Caco-2 (cell line): ENCODE data around the gene PRSS22. TPM values are rescaled to one million over a fixed set of nuclear protein-coding genes. Genes with fewer than 3 reads are reported as not detected.

Source experiments
- BruUV-seq: library from RNA; stranded (reverse); fragments of 400-500 nt; replicated peaks from 2 replicates; lab custom pipeline; 2021; lab: Mats Ljungman, UMichigan
- CTCF ChIA-PET: fragments of 300-600 bp; sonication (Branson Sonifier 250); formaldehyde crosslinking; loops from one replicate; lab custom pipeline; 2022; ENCODE audit warnings: antibody characterized with exemption; lab: Charles Lee
- POLR2A ChIA-PET: fragments of 300-600 bp; sonication (Branson Sonifier 250); formaldehyde crosslinking; loops from one replicate; lab custom pipeline; 2022; ENCODE audit warnings: antibody characterized with exemption; lab: Charles Lee
- DNase-seq, 2 experiments: peaks; one replicate each; pipeline versions ENCODE4 v3.0.0 to v3.0.0-alpha.2; 2020 to 2022
- H3K27me3 ChIP-seq: replicated peaks from 2 replicates; pipeline ENCODE4 v1.6.0; 2011; ENCODE audit warnings: low read length; ENCODE audit not compliant: control insufficient read depth, insufficient read depth
- H3K36me3 ChIP-seq: 2 replicates; pipeline ENCODE4 v1.5.1; 2011; ENCODE audit warnings: low read length; ENCODE audit not compliant: control insufficient read depth, insufficient read depth
- H3K4me1 ChIP-seq: fragments of 250-450 bp; sonication (Bioruptor Pico); 2 replicates; pipeline ENCODE4 v1.5.1; 2020; ENCODE audit warnings: mild to moderate bottlenecking
- H3K4me3 ChIP-seq: 2 replicates; pipeline ENCODE4 v1.5.1; 2011; ENCODE audit warnings: low read depth, mild to moderate bottlenecking, control low read depth, low read length
- H3K9me3 ChIP-seq: fragments of 250-450 bp; sonication (Bioruptor Pico); 2 replicates; pipeline ENCODE4 v1.5.1; 2020; ENCODE audit warnings: mild to moderate bottlenecking, moderate library complexity
- H3K27ac Mint-ChIP-seq: one replicate; pipeline ENCODE4 v1.8.0; 2022; ENCODE audit warnings: mixed read lengths; ENCODE audit not compliant: unreplicated experiment
- H3K27me3 Mint-ChIP-seq: one replicate; pipeline ENCODE4 v1.8.0; 2022; ENCODE audit warnings: mixed read lengths; ENCODE audit not compliant: insufficient read depth, unreplicated experiment
- H3K36me3 Mint-ChIP-seq: one replicate; pipeline ENCODE4 v1.8.0; 2022; ENCODE audit warnings: mild to moderate bottlenecking, mixed read lengths; ENCODE audit not compliant: insufficient read depth, unreplicated experiment
- H3K4me1 Mint-ChIP-seq: one replicate; pipeline ENCODE4 v1.8.0; 2022; ENCODE audit warnings: low read depth, mixed read lengths; ENCODE audit not compliant: unreplicated experiment
- H3K4me3 Mint-ChIP-seq: one replicate; pipeline ENCODE4 v1.8.0; 2022; ENCODE audit warnings: mild to moderate bottlenecking, moderate library complexity, mixed read lengths; ENCODE audit not compliant: unreplicated experiment
- H3K9me3 Mint-ChIP-seq: one replicate; pipeline ENCODE4 v1.8.0; 2022; ENCODE audit warnings: mixed read lengths; ENCODE audit not compliant: unreplicated experiment
- CTCF ChIP-seq, 2 experiments: fragments of 200-600 bp in 1 of 2; IDR thresholded peaks; 1 replicate in 1 of 2; 2 replicates in 1 of 2; pipeline versions ENCODE4 v1.5.1 to v1.8.0; 2011 to 2022; ENCODE audit warnings: antibody characterized with exemption in 1 of 2, control low read depth in 1 of 2, inconsistent platforms in 1 of 2, low read depth in 1 of 2, low read length in 1 of 2, mild to moderate bottlenecking in 1 of 2, moderate library complexity in 1 of 2; ENCODE audit not compliant: insufficient read depth in 1 of 2, severe bottlenecking in 1 of 2, unreplicated experiment in 1 of 2
- intact Hi-C: fragments of 100-400 bp; cut with micrococcal nuclease; formaldehyde crosslinking; loops from one replicate; pipeline ENCODE4 v1.10.0; 2022; ENCODE audit not compliant: unreplicated experiment
- total RNA-seq: library from RNA; stranded (reverse); gene quantifications from 2 replicates; pipeline ENCODE4 v1.2.3, GENCODE V29; 2022

PRSS22 gene
- total RNA-seq, 1 experiment from 2014 or later = 131 TPM

GRCh38 chr16:2884041-2884451 is 26.1 kb upstream of the PRSS22 start:
- peak overlapping the region; percentile 73 for H3K4me3 ChIP-seq
- Mint-ChIP-seq H3K36me3 (no peaks in the 10 kb centered on the region), H3K9me3 (peaks cover 8% of the 10 kb centered on the region), H3K27me3 (no peaks in the 10 kb centered on the region), H3K27ac (no peak overlapping the region), H3K4me1 (no peaks in the 10 kb centered on the region), H3K4me3 (peak overlapping the region; percentile 80)
- H3K4me1 ChIP-seq = no peaks in the 10 kb centered on the region
- no TSS peak for BruUV-seq
- ChIA-PET CTCF (interaction anchor here (0.6 to 2.6 kb wide), 4 partner anchors 23 to 1406 kb away, joined by 3 to 16 read pairs (median 6); no protein-coding TSS in a partner anchor), POLR2A (interaction anchor here (1.8 kb wide), 1 partner anchor 15 kb away, joined by 5 read pairs; no protein-coding TSS in a partner anchor)
- H3K9me3 ChIP-seq = peaks cover 16% of the 10 kb centered on the region
- no peaks in the 10 kb centered on the region for H3K36me3 ChIP-seq
- no peak for TF ChIP-seq CTCF (IDR thresholded peaks at IDR 0.05; ENCODE audit: insufficient read depth in 1 of 2, low read depth in 1 of 2, low read length in 1 of 2, severe bottlenecking in 1 of 2, unreplicated experiment in 1 of 2)
- H3K27me3 ChIP-seq = no peaks in the 10 kb centered on the region
- intact Hi-C loops = no loop called here
- no peak for DNase-seq

GRCh38 chr16:2883458-2883908 is 25.5 kb upstream of the PRSS22 start:
- intact Hi-C loops = loop anchor here (1.0 kb wide), 1 partner anchor 22 kb away; no protein-coding TSS in a partner anchor
- ChIA-PET POLR2A (interaction anchor here (0.9 to 1.8 kb wide), 4 partner anchors 9 to 25 kb away, joined by 5 to 18 read pairs (median 6); no protein-coding TSS in a partner anchor), CTCF (interaction anchor here (0.6 to 2.6 kb wide), 9 partner anchors 14 to 1407 kb away, joined by 3 to 16 read pairs (median 4); no protein-coding TSS in a partner anchor)

More at GRCh38 chr16:2883458-2883908, 25.5 kb upstream of the PRSS22 start:
- peaks cover 8% of the 10 kb centered on the region for H3K9me3 Mint-ChIP-seq
- no peaks in the 10 kb centered on the region for H3K27me3 Mint-ChIP-seq
- H3K36me3 Mint-ChIP-seq = no peaks in the 10 kb centered on the region
- Histone ChIP-seq H3K27me3 (no peaks in the 10 kb centered on the region), H3K4me1 (no peaks in the 10 kb centered on the region), H3K9me3 (peaks cover 16% of the 10 kb centered on the region), H3K4me3 (peak overlapping the region; percentile 73), H3K36me3 (no peaks in the 10 kb centered on the region)
- H3K4me1 Mint-ChIP-seq = no peaks in the 10 kb centered on the region
- DNase-seq = peak in 1 of 2 experiments; percentile 33
- no TSS peak for BruUV-seq
- TF ChIP-seq CTCF (IDR thresholded peaks at IDR 0.05; ENCODE audit: insufficient read depth in 1 of 2, low read depth in 1 of 2, low read length in 1 of 2, severe bottlenecking in 1 of 2, unreplicated experiment in 1 of 2) = no peak
- H3K4me3 Mint-ChIP-seq = peak overlapping the region; percentile 80
- H3K27ac Mint-ChIP-seq = no peak overlapping the region
